Kidney (tissue), 14 donors: ENCODE results near the gene C16orf89. TPM values are rescaled to one million over a fixed set of nuclear protein-coding genes. Genes with fewer than 3 reads are reported as not detected.
"Not testable (repeated sequence)": the region's sequence is repeated elsewhere in the genome, so short reads cannot be mapped to it uniquely, and the experiment has no call there.

Source experiments
- DNase-seq, 5 donors: peaks; one replicate each; pipeline ENCODE4 v3.0.0-alpha.2; 2013 to 2020
- FAIRE-seq: peaks from 2 replicates; lab custom pipeline; 2012; peaks lifted over from hg19 to GRCh38; lab: Jason Lieb, UNC
- H3K27ac ChIP-seq, 2 donors: one replicate each; pipeline ENCODE4 v1.7.0; 2013; ENCODE audit warnings: low read depth in 2 of 2, low read length in 2 of 2, inconsistent platforms in 1 of 2
- H3K27me3 ChIP-seq: one replicate; pipeline ENCODE4 v1.7.1; 2013; ENCODE audit warnings: low read length, inconsistent platforms; ENCODE audit not compliant: control insufficient read depth, insufficient read depth
- H3K36me3 ChIP-seq, 3 donors: one replicate each; pipeline versions ENCODE4 v1.7.0 to v1.7.1; 2013; ENCODE audit warnings: low read length in 3 of 3, control low read depth in 1 of 3, inconsistent platforms in 1 of 3; ENCODE audit not compliant: insufficient read depth in 3 of 3, control insufficient read depth in 2 of 3
- H3K4me1 ChIP-seq, 3 donors: one replicate each; pipeline versions ENCODE4 v1.7.0 to v1.7.1; 2013; ENCODE audit warnings: low read length in 3 of 3, inconsistent platforms in 1 of 3, low read depth in 1 of 3; ENCODE audit not compliant: control insufficient read depth in 2 of 3, insufficient read depth in 2 of 3
- H3K4me3 ChIP-seq, 3 donors: one replicate each; pipeline versions ENCODE4 v1.7.0 to v1.8.1; 2013; ENCODE audit warnings: low read length in 3 of 3, control low read depth in 1 of 3, inconsistent platforms in 1 of 3
- H3K9ac ChIP-seq, 3 donors: one replicate each; pipeline versions ENCODE4 v1.7.0 to v1.7.1; 2013; ENCODE audit warnings: low read length in 3 of 3, control low read depth in 1 of 3, inconsistent platforms in 1 of 3
- H3K9me3 ChIP-seq, 3 donors: one replicate each; pipeline versions ENCODE4 v1.7.0 to v1.7.1; 2013; ENCODE audit warnings: low read length in 3 of 3, control low read depth in 1 of 3, inconsistent platforms in 1 of 3; ENCODE audit not compliant: control insufficient read depth in 2 of 3, insufficient read depth in 1 of 3
- intact Hi-C: fragments of 100-400 bp; cut with DNase I; formaldehyde crosslinking; loops from one replicate; pipeline ENCODE4 v1.11.1; 2022
- polyA plus RNA-seq: library from polyadenylated mRNA; stranded (reverse); fragments of 350-450 nt; fragmentation: Illumina TruSeq; extraction: RNeasy Lipid Tissue Mini Kit (QIAGEN cat#74804); gene quantifications from one replicate; pipeline ENCODE4 v1.2.3, GENCODE V29; 2014; ENCODE audit warnings: low read depth, low replicate concordance; ENCODE audit not compliant: insufficient read depth
- total RNA-seq: library from RNA; stranded (reverse); fragmentation: NEBNext Ultra II Directional; extraction: Animal tissue kit (Norgen Biotek cat#: 25700); gene quantifications from one replicate; pipeline ENCODE4 v1.2.1, GENCODE V29; 2021
- TF ChIP-seq, protein P1 (sequence below): IDR thresholded peaks from 3 replicates; pipeline ENCODE4 v1.5.1; 2012; ENCODE audit warnings: mild to moderate bottlenecking, moderate library complexity, borderline replicate concordance; ENCODE audit not compliant: insufficient read depth; ENCODE audit errors: extremely low read depth
- donor health status: control.
- donor health status: control.
- donor health status: control.
- donor health status: control.
- donor health status: control.
- donor health status: DM: yes; HTN: yes; CAD: no.
- donor health status: Normal renal cell carcinoma (clear cell type).

Gene C16orf89
- total and polyA plus RNA-seq, 2 donors from 2014 or later: 5.4 to 68.4 TPM

DNA sequence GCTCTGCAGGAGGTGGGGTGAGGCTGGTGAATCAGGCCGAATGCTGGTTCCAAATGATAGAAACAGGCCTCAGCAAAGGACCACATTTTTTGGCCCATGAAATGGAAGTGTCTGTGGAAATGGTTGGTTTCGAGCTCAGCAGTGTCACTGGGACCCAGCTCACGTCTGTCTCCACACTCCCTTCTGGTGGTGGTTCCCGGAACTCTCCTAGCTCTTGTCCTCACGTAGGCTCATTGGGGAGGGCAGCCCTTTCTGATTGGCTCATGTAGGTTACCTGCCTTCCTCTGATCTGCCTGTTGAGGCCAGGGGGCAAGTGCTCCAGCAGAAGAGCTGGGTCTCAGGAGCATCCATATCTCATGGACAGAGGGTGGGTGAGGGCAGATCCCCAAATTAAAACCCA is 9.9 kb upstream of the C16orf89 start:
- Histone ChIP-seq H3K4me3 (no peak overlapping the region), H3K9ac (no peak overlapping the region), H3K27ac (no peak overlapping the region), H3K36me3 (peaks cover 0 to 15% (median 8%) of the 10 kb centered on the region in 3 donors), H3K9me3 (no peaks in the 10 kb centered on the region), H3K27me3 (no peaks in the 10 kb centered on the region), H3K4me1 (peaks cover 0 to 9% (median 6%) of the 10 kb centered on the region in 3 donors)
- TF ChIP-seq, protein P1, sequence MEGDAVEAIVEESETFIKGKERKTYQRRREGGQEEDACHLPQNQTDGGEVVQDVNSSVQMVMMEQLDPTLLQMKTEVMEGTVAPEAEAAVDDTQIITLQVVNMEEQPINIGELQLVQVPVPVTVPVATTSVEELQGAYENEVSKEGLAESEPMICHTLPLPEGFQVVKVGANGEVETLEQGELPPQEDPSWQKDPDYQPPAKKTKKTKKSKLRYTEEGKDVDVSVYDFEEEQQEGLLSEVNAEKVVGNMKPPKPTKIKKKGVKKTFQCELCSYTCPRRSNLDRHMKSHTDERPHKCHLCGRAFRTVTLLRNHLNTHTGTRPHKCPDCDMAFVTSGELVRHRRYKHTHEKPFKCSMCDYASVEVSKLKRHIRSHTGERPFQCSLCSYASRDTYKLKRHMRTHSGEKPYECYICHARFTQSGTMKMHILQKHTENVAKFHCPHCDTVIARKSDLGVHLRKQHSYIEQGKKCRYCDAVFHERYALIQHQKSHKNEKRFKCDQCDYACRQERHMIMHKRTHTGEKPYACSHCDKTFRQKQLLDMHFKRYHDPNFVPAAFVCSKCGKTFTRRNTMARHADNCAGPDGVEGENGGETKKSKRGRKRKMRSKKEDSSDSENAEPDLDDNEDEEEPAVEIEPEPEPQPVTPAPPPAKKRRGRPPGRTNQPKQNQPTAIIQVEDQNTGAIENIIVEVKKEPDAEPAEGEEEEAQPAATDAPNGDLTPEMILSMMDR: no peak
- DNase-seq (no peak), FAIRE-seq (no peak)
- intact Hi-C loops: no loop called here

DNA sequence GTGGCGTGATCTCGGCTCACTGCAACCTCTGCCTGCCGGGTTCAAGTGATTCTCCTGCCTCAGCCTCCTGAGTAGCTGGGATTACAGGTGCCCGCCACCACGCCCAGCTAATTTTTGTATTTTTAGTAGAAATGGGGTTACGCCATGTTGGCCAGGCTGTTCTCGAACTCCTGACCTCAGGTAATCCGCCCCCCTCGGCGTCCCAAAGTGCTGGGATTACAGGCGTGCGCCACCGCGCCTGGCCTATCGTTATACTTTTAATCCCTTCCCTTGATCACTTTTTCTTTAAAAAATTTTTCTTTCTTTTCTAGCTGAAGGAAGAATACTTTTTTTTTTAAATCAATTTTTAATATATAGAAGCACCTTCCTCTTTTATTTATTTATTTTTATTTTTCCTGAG is 8.0 kb upstream of the C16orf89 start:
- H3K4me1 ChIP-seq, H3K9me3 ChIP-seq, H3K27ac ChIP-seq, H3K27me3 ChIP-seq, H3K4me3 ChIP-seq, H3K9ac ChIP-seq, FAIRE-seq, intact Hi-C loops, DNase-seq: not testable (repeated sequence)
- H3K36me3 ChIP-seq: peaks cover 0 to 15% (median 8%) of the 10 kb centered on the region in 3 donors

DNA sequence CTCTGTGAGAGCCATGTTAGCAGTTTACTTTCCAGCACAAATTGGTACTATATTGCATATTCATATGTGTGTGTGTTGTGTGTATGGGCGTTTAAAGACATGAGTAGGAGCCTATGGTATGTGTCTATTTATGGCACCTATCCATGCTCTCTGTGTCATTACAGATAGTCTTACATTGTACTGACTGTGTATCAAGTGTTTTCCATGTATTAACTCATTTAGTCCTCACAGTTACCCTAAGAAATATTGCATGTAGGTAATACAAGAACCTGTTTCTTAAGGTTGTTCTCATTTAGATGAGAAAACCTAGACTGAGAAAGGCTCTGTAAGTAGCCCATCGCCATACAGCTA is 7.5 kb upstream of the C16orf89 start:
- H3K27ac ChIP-seq: no peak overlapping the region
- peaks cover 0 to 9% (median 6%) of the 10 kb centered on the region in 3 donors for H3K4me1 ChIP-seq
- H3K9me3 ChIP-seq: no peaks in the 10 kb centered on the region
- DNase-seq: no peak
- no peak overlapping the region for H3K4me3 ChIP-seq
- intact Hi-C loops: no loop called here
- FAIRE-seq: no peak
- no peak overlapping the region for H3K9ac ChIP-seq
- TF ChIP-seq, protein P1: no peak
- H3K36me3 ChIP-seq: peaks cover 0 to 15% (median 8%) of the 10 kb centered on the region in 3 donors
- no peaks in the 10 kb centered on the region for H3K27me3 ChIP-seq

DNA sequence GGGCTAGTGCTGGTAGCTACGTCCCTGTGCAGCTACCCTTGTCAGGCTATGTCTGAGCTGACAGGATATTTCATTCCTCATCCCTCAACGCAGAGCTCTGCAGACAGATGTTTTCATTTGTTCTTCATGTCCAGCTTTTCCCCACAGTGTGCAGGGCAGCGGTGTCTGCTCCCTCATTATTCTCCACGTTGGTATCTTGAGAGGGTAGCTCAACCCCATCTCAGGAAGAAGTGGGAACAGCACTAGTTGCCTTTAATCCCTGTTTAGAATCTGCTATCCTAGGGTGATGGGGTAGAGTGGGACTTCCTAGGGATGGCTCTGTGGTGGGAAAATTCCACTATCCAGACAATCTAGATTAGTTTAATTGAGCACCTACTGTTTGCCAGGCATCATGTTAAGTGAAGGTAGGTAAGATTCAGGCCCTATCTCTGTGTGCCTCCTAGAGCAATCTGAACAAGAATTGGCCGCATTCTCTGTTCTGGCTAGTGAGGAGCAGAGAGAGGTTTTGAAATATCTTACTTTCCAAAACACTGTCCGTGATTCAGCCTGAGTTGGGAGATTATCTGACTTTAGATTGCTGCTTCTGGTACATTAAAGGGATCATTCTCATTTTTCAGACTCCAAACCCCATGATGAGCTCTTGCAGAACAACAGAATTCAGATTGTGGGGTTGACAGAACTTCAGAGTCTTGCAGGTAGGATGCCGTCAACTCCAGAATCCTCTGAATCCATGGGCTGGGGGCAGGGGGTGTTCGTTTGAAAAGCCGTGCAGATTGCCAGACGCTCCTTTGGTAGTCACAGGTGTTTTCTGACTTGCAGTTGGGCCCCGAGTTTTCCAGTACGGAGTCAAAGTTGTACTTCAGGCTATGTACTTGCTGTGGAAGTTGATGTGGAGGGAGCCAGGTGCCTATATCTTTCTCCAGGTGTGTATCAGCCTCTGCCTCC is 6.8 kb upstream of the C16orf89 start:
- Histone ChIP-seq H3K4me3 (peak overlapping the region; percentile 77 to 91 (median 82)), H3K27ac (peak overlapping the region in 1 of 2 donors; percentile 1), H3K4me1 (peaks cover 0 to 9% (median 6%) of the 10 kb centered on the region in 3 donors), H3K27me3 (no peaks in the 10 kb centered on the region), H3K9me3 (no peaks in the 10 kb centered on the region), H3K36me3 (peaks cover 0 to 15% (median 8%) of the 10 kb centered on the region in 3 donors), H3K9ac (peak overlapping the region; percentile 58 to 67 (median 65))
- intact Hi-C loops: no loop called here
- TF ChIP-seq, protein P1: no peak
- FAIRE-seq (no peak), DNase-seq (peak in 1 of 5 donors; percentile 15)
